ENCODE results near the gene ADCYAP1R1. TPM values are rescaled to one million over a fixed set of nuclear protein-coding genes. Genes with fewer than 3 reads are reported as not detected.

ADCYAP1R1 gene
- total RNA-seq, 1 donor from 2014 or later = 1.8 TPM

- no peaks in the 10 kb centered on the region for H3K9me3 ChIP-seq
- no peaks in the 10 kb centered on the region for H3K27me3 ChIP-seq
- no peak overlapping the region for H3K27ac ChIP-seq
- ATAC-seq (no peak), DNase-seq (no peak)
- no peaks in the 10 kb centered on the region for H3K4me1 ChIP-seq
- intact Hi-C loops (cut with DNase I) = no loop called here
- no peak overlapping the region for H3K4me3 ChIP-seq
- no peak for TF ChIP-seq CTCF (IDR thresholded peaks at IDR 0.05)
- no peaks in the 10 kb centered on the region for H3K36me3 ChIP-seq
Observed at GRCh38 chr7:31007634-31008033, 44.5 kb upstream of the ADCYAP1R1 start.

GRCh38 chr7:31014826-31015225 is 37.3 kb upstream of the ADCYAP1R1 start:
- intact Hi-C loops (cut with DNase I) = no loop called here
- Histone ChIP-seq H3K36me3 (no peaks in the 10 kb centered on the region), H3K4me1 (no peaks in the 10 kb centered on the region), H3K27me3 (no peaks in the 10 kb centered on the region), H3K27ac (no peak overlapping the region), H3K9me3 (no peaks in the 10 kb centered on the region), H3K4me3 (no peak overlapping the region)
- ATAC-seq = no peak
- DNase-seq = no peak
- no peak for TF ChIP-seq CTCF (IDR thresholded peaks at IDR 0.05)

- intact Hi-C loops (cut with DNase I) = no loop called here
- ATAC-seq (no peak), DNase-seq (no peak)
- Histone ChIP-seq H3K9me3 (no peaks in the 10 kb centered on the region), H3K4me1 (no peaks in the 10 kb centered on the region), H3K4me3 (no peak overlapping the region), H3K27me3 (no peaks in the 10 kb centered on the region), H3K36me3 (no peaks in the 10 kb centered on the region), H3K27ac (no peak overlapping the region)
- TF ChIP-seq CTCF (IDR thresholded peaks at IDR 0.05) = no peak
Observed at GRCh38 chr7:31017032-31017675, 35.0 kb upstream of the ADCYAP1R1 start.

- Histone ChIP-seq H3K27ac (no peak overlapping the region), H3K27me3 (no peaks in the 10 kb centered on the region), H3K9me3 (no peaks in the 10 kb centered on the region), H3K4me3 (no peak overlapping the region), H3K4me1 (no peaks in the 10 kb centered on the region), H3K36me3 (no peaks in the 10 kb centered on the region)
- intact Hi-C loops (cut with DNase I) = no loop called here
- no peak for TF ChIP-seq CTCF (IDR thresholded peaks at IDR 0.05)
- ATAC-seq (no peak), DNase-seq (no peak)
Observed at GRCh38 chr7:31017721-31018120, 34.4 kb upstream of the ADCYAP1R1 start.

- DNase-seq = no peak
- intact Hi-C loops (cut with DNase I) = no loop called here
- H3K9me3 ChIP-seq = no peaks in the 10 kb centered on the region
- H3K36me3 ChIP-seq = no peaks in the 10 kb centered on the region
- no peak overlapping the region for H3K4me3 ChIP-seq
- no peak for ATAC-seq
- H3K4me1 ChIP-seq = no peaks in the 10 kb centered on the region
- no peak overlapping the region for H3K27ac ChIP-seq
- no peaks in the 10 kb centered on the region for H3K27me3 ChIP-seq
- no peak for TF ChIP-seq CTCF (IDR thresholded peaks at IDR 0.05)
Observed at GRCh38 chr7:31019509-31019908, 32.6 kb upstream of the ADCYAP1R1 start.

- DNase-seq = no peak
- H3K9me3 ChIP-seq = no peaks in the 10 kb centered on the region
Observed at GRCh38 chr7:31020161-31020560, 31.9 kb upstream of the ADCYAP1R1 start.

More at GRCh38 chr7:31020161-31020560, 31.9 kb upstream of the ADCYAP1R1 start:
- Histone ChIP-seq H3K4me1 (no peaks in the 10 kb centered on the region), H3K36me3 (no peaks in the 10 kb centered on the region), H3K27ac (no peak overlapping the region), H3K27me3 (no peaks in the 10 kb centered on the region), H3K4me3 (no peak overlapping the region)
- intact Hi-C loops (cut with DNase I) = no loop called here
- ATAC-seq = no peak
- TF ChIP-seq CTCF (IDR thresholded peaks at IDR 0.05) = no peak

Measured in upper lobe of right lung (tissue), 1 donor.